ENCODE data around the gene UBL7. TPM values are rescaled to one million over a fixed set of nuclear protein-coding genes. Genes with fewer than 3 reads are reported as not detected.
A peak's percentile ranks its signal among the peaks of the same experiment; 100 is the strongest.
"Not testable (repeated sequence)": the region's sequence is repeated elsewhere in the genome, so short reads cannot be mapped to it uniquely, and the experiment has no call there.

The UBL7 gene
- total RNA-seq, 4 donors from 2014 or later: 27.3 to 66.0 (median 40.4) TPM

DNA sequence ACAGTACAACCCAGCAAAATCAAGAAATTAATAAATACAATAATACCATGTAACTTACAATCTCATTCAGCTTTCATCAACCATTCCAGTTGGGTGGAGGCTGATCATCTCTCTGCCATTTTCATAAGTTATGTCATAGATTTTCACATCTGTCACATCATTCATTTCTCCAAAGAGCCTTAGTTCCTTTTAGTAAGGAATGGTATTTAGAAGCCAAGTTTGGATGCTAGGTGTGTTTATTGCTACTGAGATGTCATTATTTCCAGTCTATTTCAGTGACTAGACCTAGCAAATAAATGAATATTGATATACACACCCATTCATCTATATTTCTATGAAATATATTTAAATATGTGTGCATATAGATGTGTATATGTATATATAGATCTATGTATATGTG, 2.7 kb upstream of the UBL7 start:
- H3K4me1 ChIP-seq: peaks cover 0 to 23% (median 7%) of the 10 kb centered on the region in 4 donors
- no peaks in the 10 kb centered on the region for H3K27me3 ChIP-seq
- no peak overlapping the region for H3K4me3 ChIP-seq
- peaks cover 0 to 27% (median 0%) of the 10 kb centered on the region in 3 donors for H3K36me3 ChIP-seq
- no peaks in the 10 kb centered on the region for H3K9me3 ChIP-seq
- TF ChIP-seq EP300 (IDR thresholded peaks at IDR 0.05) (no peak), POLR2A (IDR thresholded peaks at IDR 0.05) (no peak)
- TF ChIP-seq, protein P1, sequence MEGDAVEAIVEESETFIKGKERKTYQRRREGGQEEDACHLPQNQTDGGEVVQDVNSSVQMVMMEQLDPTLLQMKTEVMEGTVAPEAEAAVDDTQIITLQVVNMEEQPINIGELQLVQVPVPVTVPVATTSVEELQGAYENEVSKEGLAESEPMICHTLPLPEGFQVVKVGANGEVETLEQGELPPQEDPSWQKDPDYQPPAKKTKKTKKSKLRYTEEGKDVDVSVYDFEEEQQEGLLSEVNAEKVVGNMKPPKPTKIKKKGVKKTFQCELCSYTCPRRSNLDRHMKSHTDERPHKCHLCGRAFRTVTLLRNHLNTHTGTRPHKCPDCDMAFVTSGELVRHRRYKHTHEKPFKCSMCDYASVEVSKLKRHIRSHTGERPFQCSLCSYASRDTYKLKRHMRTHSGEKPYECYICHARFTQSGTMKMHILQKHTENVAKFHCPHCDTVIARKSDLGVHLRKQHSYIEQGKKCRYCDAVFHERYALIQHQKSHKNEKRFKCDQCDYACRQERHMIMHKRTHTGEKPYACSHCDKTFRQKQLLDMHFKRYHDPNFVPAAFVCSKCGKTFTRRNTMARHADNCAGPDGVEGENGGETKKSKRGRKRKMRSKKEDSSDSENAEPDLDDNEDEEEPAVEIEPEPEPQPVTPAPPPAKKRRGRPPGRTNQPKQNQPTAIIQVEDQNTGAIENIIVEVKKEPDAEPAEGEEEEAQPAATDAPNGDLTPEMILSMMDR (IDR thresholded peaks at IDR 0.05): no peak
- H3K27ac ChIP-seq: no peak overlapping the region
- no peak for DNase-seq (ENCODE audit: low spot score in 2 of 2)

DNA sequence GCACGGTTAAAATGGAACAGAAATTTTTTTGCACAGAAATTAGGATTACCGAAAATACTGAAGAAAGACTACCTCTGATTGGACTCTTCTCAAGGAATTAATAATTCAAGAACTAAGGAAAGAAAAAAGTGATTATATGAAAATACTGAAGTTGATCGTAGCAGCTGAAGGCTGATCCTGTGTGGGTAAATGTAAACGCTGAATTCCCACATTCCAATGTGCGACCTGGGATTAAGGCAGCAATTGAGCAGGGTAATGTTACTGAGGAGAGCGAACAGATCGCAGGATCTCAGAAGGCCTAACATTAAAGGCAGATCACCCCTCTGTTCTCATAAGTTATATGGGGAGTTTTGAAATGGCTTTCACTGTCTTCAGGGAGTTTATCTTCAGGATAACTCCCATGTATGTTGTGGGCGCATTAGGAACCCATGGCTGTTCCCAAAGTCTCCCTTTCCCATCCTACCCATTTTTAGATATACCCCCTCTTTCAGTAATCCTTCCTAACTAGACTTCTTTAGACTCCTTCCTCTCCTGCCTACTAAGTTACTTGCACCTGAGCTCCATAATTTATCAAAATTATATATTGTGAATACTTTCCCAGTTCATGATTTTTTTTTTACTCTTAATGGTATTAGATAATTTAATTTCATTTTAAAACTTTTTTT, 1.0 kb upstream of the UBL7 start:
- no peak for DNase-seq (ENCODE audit: low spot score in 2 of 2)
- H3K27ac ChIP-seq: peak overlapping the region in 2 of 4 donors; percentile 73 to 90
- H3K4me3 ChIP-seq: peak overlapping the region; percentile 53 to 73 (median 62)
- H3K27me3 ChIP-seq: no peaks in the 10 kb centered on the region
- H3K4me1 ChIP-seq: peaks cover 0 to 23% (median 7%) of the 10 kb centered on the region in 4 donors
- no peaks in the 10 kb centered on the region for H3K9me3 ChIP-seq
- H3K36me3 ChIP-seq: peaks cover 0 to 29% (median 0%) of the 10 kb centered on the region in 3 donors
- TF ChIP-seq POLR2A (IDR thresholded peaks at IDR 0.05) (no peak), EP300 (IDR thresholded peaks at IDR 0.05) (no peak)
- TF ChIP-seq, protein P1 (IDR thresholded peaks at IDR 0.05): no peak
- 26 to 35% methylated on average over 8 of the region's 8 CpGs for WGBS, 2 donors

DNA sequence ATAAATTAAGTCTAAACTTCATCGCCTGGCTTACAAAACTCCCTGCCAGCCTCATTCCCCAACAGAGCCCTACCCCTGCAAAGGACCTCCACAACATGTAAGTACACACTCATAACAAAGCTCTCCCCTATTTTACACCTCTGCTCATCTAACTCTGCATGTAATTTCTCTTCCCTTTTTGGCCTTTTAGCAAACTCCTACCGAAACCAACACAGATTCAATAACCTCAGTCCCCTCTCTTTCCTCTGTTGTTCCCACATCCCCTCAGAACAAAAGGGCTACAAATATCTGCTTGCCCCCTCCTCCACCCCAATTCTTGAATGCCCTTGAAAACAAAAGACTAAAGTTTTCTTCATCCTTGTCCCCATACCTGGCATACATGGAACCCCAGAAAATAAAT, 662 bp downstream of the UBL7 start:
- no peaks in the 10 kb centered on the region for H3K9me3 ChIP-seq
- H3K27ac ChIP-seq: peak overlapping the region; percentile 73 to 90 (median 82)
- H3K4me3 ChIP-seq: peak overlapping the region; percentile 53 to 73 (median 62)
- peaks cover 0 to 33% (median 0%) of the 10 kb centered on the region in 3 donors for H3K36me3 ChIP-seq
- peaks cover 0 to 23% (median 7%) of the 10 kb centered on the region in 4 donors for H3K4me1 ChIP-seq
- H3K27me3 ChIP-seq: no peaks in the 10 kb centered on the region
- WGBS, 2 donors: 41 to 48% methylated on average over 2 of the region's 2 CpGs
- no peak for DNase-seq (ENCODE audit: low spot score in 2 of 2)
- no peak for TF ChIP-seq EP300 (IDR thresholded peaks at IDR 0.05)
- TF ChIP-seq, protein P1 (IDR thresholded peaks at IDR 0.05): no peak
- TF ChIP-seq POLR2A (IDR thresholded peaks at IDR 0.05): no peak

DNA sequence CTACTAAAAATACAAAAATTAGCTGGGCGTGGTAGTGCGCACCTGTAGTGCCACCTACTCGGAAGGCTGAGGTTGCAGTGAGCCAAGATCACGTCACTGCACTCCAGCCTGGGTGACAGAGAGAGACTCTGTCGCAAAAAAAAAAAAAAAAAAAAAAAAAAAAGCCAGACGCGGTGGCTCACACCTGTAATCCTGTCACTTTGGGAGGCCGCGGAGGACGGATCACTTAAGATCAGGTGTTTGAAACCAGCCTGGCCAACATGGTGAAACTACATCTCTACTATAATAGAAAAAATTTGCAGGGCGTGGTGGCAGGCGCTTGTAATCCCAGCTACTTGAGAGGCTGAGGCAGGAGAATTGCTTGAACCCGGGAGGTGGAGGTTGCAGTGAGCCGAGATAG, 1.2 kb downstream of the UBL7 start:
- H3K4me1 ChIP-seq: peaks cover 0 to 23% (median 7%) of the 10 kb centered on the region in 4 donors
- H3K9me3 ChIP-seq; H3K27me3 ChIP-seq; DNase-seq (ENCODE audit: low spot score in 2 of 2): not testable (repeated sequence)
- H3K4me3 ChIP-seq: peak overlapping the region in 2 of 4 donors; percentile 53 to 73
- 89 to 90% methylated on average over 12 to 14 of the region's 14 CpGs for WGBS, 2 donors
- peaks cover 0 to 38% (median 0%) of the 10 kb centered on the region in 3 donors for H3K36me3 ChIP-seq
- peak overlapping the region in 2 of 4 donors; percentile 73 to 90 for H3K27ac ChIP-seq

DNA sequence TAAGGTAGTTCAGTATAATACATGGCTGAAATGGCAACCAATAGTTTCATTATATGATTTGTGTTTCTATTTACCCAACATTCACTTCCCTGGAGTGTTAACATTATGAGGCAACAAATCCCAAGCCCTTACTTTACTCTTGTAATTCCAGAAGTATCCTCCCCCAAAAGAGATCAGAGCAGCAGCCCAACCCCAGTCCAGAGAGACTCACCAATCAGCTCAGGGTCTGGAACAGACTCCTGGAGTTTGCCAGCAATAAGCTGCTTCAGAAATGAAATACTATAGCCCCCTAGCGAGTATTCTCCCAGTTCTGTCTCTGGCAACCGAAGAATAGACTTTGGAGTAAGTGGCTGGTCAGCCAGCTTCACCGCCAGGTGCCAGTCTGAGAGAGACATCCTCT, 2.5 kb downstream of the UBL7 start:
- TF ChIP-seq EP300 (IDR thresholded peaks at IDR 0.05): no peak
- Histone ChIP-seq H3K27me3 (no peaks in the 10 kb centered on the region), H3K4me3 (no peak overlapping the region), H3K9me3 (no peaks in the 10 kb centered on the region), H3K4me1 (peaks cover 0 to 27% (median 7%) of the 10 kb centered on the region in 4 donors), H3K36me3 (peaks cover 0 to 51% (median 0%) of the 10 kb centered on the region in 3 donors), H3K27ac (no peak overlapping the region)
- no peak for DNase-seq (ENCODE audit: low spot score in 2 of 2)
- WGBS, 2 donors: 89 to 90% methylated on average over 3 of the region's 3 CpGs

DNA sequence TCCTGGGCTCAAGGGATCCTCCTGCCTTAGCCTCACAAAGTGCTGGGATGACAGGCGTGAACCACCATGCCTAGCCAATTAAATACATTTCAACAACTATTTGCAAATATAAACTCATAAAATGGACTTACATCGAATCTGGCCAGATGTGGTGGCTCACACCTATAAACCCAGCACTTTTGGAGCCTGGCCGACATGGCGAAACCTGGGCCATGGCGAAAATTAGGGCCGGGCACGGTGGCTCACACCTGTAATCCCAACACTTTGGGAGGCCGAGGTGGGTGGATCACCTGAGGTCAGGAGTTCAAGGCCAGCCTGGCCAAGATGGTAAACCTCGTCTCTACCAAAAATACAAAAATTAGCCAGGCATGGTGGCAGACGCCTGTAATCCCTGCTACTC, 3.9 kb downstream of the UBL7 start:
- not testable (repeated sequence) for H3K27ac ChIP-seq; H3K27me3 ChIP-seq; H3K4me3 ChIP-seq; DNase-seq (ENCODE audit: low spot score in 2 of 2); H3K9me3 ChIP-seq
- WGBS, 2 donors: 94% methylated on average over 10 of the region's 10 CpGs
- Histone ChIP-seq H3K36me3 (peaks cover 0 to 65% (median 3%) of the 10 kb centered on the region in 3 donors), H3K4me1 (peaks cover 0 to 24% (median 6%) of the 10 kb centered on the region in 4 donors)
